Body of pancreas (tissue), 4 donors: ENCODE data around the gene EMX1. TPM values are rescaled to one million over a fixed set of nuclear protein-coding genes. Genes with fewer than 3 reads are reported as not detected.

Source experiments
- ATAC-seq: fragments of 150-250 bp; one replicate; pipeline ENCODE4 v1.9.1; 2016
- DNase-seq, 4 donors: peaks; one replicate each; pipeline ENCODE4 v3.0.0-alpha.2; 2019
- H3K27ac ChIP-seq, 4 donors: fragments of 200-600 bp; sonication (generic); 1 replicate in 3 of 4; 2 replicates in 1 of 4; pipeline versions ENCODE4 v1.5.1 to v1.6.1; 2016 to 2019; ENCODE audit warnings: mild to moderate bottlenecking in 1 of 4, mixed read lengths in 1 of 4, moderate library complexity in 1 of 4
- H3K27me3 ChIP-seq, 2 donors: fragments of 200-600 bp; sonication (generic); one replicate each; pipeline ENCODE4 v1.6.0; 2016; ENCODE audit warnings: mild to moderate bottlenecking in 1 of 2
- H3K36me3 ChIP-seq, 2 donors: fragments of 200-600 bp; sonication (generic); replicated peaks in 1 of 2; 2 replicates each; pipeline ENCODE4 v1.5.1; 2016; ENCODE audit warnings: low read depth in 2 of 2; ENCODE audit not compliant: insufficient read depth in 1 of 2
- H3K4me1 ChIP-seq: fragments of 200-600 bp; sonication (generic); one replicate; pipeline ENCODE4 v1.6.0; 2016
- H3K4me3 ChIP-seq, 2 donors: fragments of 200-600 bp; sonication (generic); 1 replicate in 1 of 2; 2 replicates in 1 of 2; pipeline ENCODE4 v1.5.1; 2016 to 2019
- H3K9me3 ChIP-seq, 3 donors: fragments of 200-600 bp; sonication (generic); 1 replicate in 2 of 3; 2 replicates in 1 of 3; pipeline ENCODE4 v1.5.1; 2016
- CTCF ChIP-seq, 7 experiments: fragments of 450-650 bp in 4 of 7; fragments of 200-600 bp in 3 of 7; sonication (generic) in 3 of 7; IDR thresholded peaks; one replicate each; pipeline ENCODE4 v1.5.1; 2016 to 2019; ENCODE audit warnings: antibody characterized with exemption in 7 of 7
- POLR2A ChIP-seq, 3 donors: fragments of 450-650 bp; IDR thresholded peaks; one replicate each; pipeline ENCODE4 v1.6.1; 2016; ENCODE audit warnings: antibody characterized with exemption in 3 of 3, mild to moderate bottlenecking in 2 of 3
- WGBS, 2 donors: methylation state at CpG; one replicate each; pipeline ENCODE4 v1.1.5; 2017; 5-methylcytosine and 5-hydroxymethylcytosine counted together
- intact Hi-C: fragments of 100-400 bp; cut with DNase I; formaldehyde crosslinking; loops from one replicate; pipeline ENCODE4 v1.15.1; 2023
- total RNA-seq, 2 donors: library from RNA; depleted of rRNA; stranded (reverse); fragments of >200 nt; gene quantifications; one replicate each; pipeline ENCODE4 v1.1.0, GENCODE V29; 2016

EMX1 gene
- total RNA-seq, 2 donors from 2014 or later = 0.26 to 0.33 TPM

GRCh38 chr2:72982781-72983499 is 65.6 kb downstream of the EMX1 start:
- H3K27ac ChIP-seq = no peak overlapping the region
- H3K4me3 ChIP-seq = no peak overlapping the region
- no peak for DNase-seq
- 81 to 87% methylated on average over 11 of the region's 11 CpGs for WGBS, 2 donors
- no peaks in the 10 kb centered on the region for H3K27me3 ChIP-seq
- intact Hi-C loops = no loop called here
- TF ChIP-seq CTCF (IDR thresholded peaks at IDR 0.05) (no peak), POLR2A (IDR thresholded peaks at IDR 0.05) (no peak)
- no peaks in the 10 kb centered on the region for H3K9me3 ChIP-seq
- H3K36me3 ChIP-seq = no peaks in the 10 kb centered on the region
- peaks cover 31% of the 10 kb centered on the region for H3K4me1 ChIP-seq
- ATAC-seq = no peak

- peaks cover 31% of the 10 kb centered on the region for H3K4me1 ChIP-seq
- peak in 2 of 4 donors; percentile 27 to 37 for DNase-seq
- no peak for TF ChIP-seq CTCF (IDR thresholded peaks at IDR 0.05)
- no peak for TF ChIP-seq POLR2A (IDR thresholded peaks at IDR 0.05)
- no peaks in the 10 kb centered on the region for H3K9me3 ChIP-seq
- intact Hi-C loops = no loop called here
- no peak overlapping the region for H3K4me3 ChIP-seq
- H3K27me3 ChIP-seq = no peaks in the 10 kb centered on the region
- peak; percentile 45 for ATAC-seq
- peak overlapping the region in 1 of 4 donors; percentile 18 for H3K27ac ChIP-seq
- H3K36me3 ChIP-seq = no peaks in the 10 kb centered on the region
- 49 to 55% methylated on average over 10 of the region's 10 CpGs for WGBS, 2 donors
These were observed 66.3 kb downstream of the EMX1 start for GRCh38 chr2:72983500-72984161.

DNA sequence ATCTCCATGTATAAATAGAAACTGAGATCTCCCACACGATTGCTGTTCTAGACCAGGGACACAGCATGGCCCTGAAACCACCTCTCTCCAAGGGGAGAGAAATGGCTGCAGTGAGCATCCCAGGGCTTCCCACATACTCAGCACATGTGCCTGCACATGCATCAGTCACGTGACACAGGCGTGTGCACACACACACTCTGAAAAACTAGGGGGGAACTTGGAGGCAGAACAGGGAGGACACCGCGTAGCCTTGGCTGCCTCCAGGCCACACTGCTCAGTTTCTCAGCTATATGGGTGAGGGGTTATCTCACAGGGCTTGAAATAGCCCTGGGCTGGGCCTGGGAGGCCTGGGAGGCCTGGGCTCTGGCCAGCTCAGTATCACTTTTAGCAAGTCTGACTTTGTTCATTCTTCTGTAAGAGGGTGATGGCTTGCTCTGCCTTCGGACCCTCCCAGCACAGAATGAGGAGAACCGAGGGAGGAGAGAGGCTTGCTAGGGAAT is 66.9 kb downstream of the EMX1 start:
- ATAC-seq = peak; percentile 26
- Histone ChIP-seq H3K4me3 (no peak overlapping the region), H3K4me1 (peaks cover 31% of the 10 kb centered on the region), H3K27me3 (no peaks in the 10 kb centered on the region), H3K36me3 (no peaks in the 10 kb centered on the region), H3K27ac (peak overlapping the region in 1 of 4 donors; percentile 18), H3K9me3 (no peaks in the 10 kb centered on the region)
- intact Hi-C loops = no loop called here
- WGBS, 2 donors = 82 to 87% methylated on average over 5 to 7 of the region's 7 CpGs
- DNase-seq = peak in 1 of 4 donors; percentile 17
- TF ChIP-seq POLR2A (IDR thresholded peaks at IDR 0.05) (no peak), CTCF (IDR thresholded peaks at IDR 0.05) (no peak)

Other genes starting within 250 kb of the EMX1 start
- gene EXOC6B, start 91.5 kb upstream of the EMX1 start, total RNA-seq = 10 to 100 TPM; 11.7 to 12.9 TPM
- gene SPR, start 30.1 kb upstream of the EMX1 start, total RNA-seq = 10 to 100 TPM; 62.6 to 84.6 TPM
- 1 to 10 TPM; 4.3 to 5.4 TPM for gene SFXN5, start 154.2 kb downstream of the EMX1 start, total RNA-seq
- gene RAB11FIP5, start 195.4 kb downstream of the EMX1 start, total RNA-seq = 10 to 100 TPM; 19.2 to 39.6 TPM